Measurements from ENCODE around the gene POTEE.
"Not testable (repeated sequence)": the region's sequence is repeated elsewhere in the genome, so short reads cannot be mapped to it uniquely, and the experiment has no call there.

Gene POTEE

GRCh38 chr2:131209030-131209772 is at the start of gene POTEE:
TSS of gene POTEE (plus strand) at chr2:131209536. CDS start at chr2:131218403, 8,867 bp downstream.
- H3K4me1 ChIP-seq (ENCODE audit: control insufficient read depth, insufficient read depth, low read length); H3K27ac ChIP-seq (ENCODE audit: low read depth, low read length); H3K27me3 ChIP-seq (ENCODE audit: control insufficient read depth, insufficient read depth, low read length); H3K9me3 ChIP-seq (ENCODE audit: control insufficient read depth, insufficient read depth, low read depth, low read length); H3K36me3 ChIP-seq (ENCODE audit: control insufficient read depth, insufficient read depth, low read length): not testable (repeated sequence)
- peak within 1 kb of the TSS; percentile 23; the same call in 1 of the 2 replicates for H3K4me3 ChIP-seq (ENCODE audit: low read depth, low read length)
- H3K9ac ChIP-seq (ENCODE audit: low read length), result peak within 1 kb of the TSS; percentile 35

- not testable (repeated sequence) for H3K27me3 ChIP-seq (ENCODE audit: control insufficient read depth, insufficient read depth, low read length); H3K9ac ChIP-seq (ENCODE audit: low read length); H3K4me1 ChIP-seq (ENCODE audit: control insufficient read depth, insufficient read depth, low read length); H3K27ac ChIP-seq (ENCODE audit: low read depth, low read length); H3K36me3 ChIP-seq (ENCODE audit: control insufficient read depth, insufficient read depth, low read length); H3K4me3 ChIP-seq (ENCODE audit: low read depth, low read length); H3K9me3 ChIP-seq (ENCODE audit: control insufficient read depth, insufficient read depth, low read depth, low read length)
These were observed 43.8 kb upstream of the POTEE start for GRCh38 chr2:131165562-131165961.

DNA sequence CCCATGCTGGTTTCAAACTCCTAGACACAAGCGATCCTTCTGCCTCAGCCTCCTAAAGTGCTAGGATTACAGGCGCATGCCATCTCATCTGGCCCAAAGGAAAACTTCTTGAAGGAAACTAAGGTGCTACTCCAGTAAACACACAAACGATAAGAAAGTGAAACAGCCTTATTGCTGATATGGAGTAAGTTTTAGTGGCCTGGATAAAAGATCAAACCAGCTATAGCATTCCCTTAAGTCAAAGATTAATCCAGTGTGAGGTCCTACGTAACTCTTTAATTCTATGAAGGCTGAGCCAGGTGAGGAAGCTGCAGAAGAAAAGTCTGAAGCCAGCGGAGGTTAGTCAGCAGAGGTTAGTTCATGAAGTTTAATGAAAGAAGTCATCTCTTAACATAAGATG is 40.8 kb upstream of the POTEE start:
- Histone ChIP-seq H3K4me3 (ENCODE audit: low read depth, low read length) (no peak overlapping the region), H3K27ac (ENCODE audit: low read depth, low read length) (no peak overlapping the region), H3K9ac (ENCODE audit: low read length) (no peak overlapping the region), H3K27me3 (ENCODE audit: control insufficient read depth, insufficient read depth, low read length) (no peaks in the 10 kb centered on the region), H3K9me3 (ENCODE audit: control insufficient read depth, insufficient read depth, low read depth, low read length) (no peaks in the 10 kb centered on the region), H3K4me1 (ENCODE audit: control insufficient read depth, insufficient read depth, low read length) (no peaks in the 10 kb centered on the region), H3K36me3 (ENCODE audit: control insufficient read depth, insufficient read depth, low read length) (no peaks in the 10 kb centered on the region)

- H3K4me1 ChIP-seq (ENCODE audit: control insufficient read depth, insufficient read depth, low read length); H3K9me3 ChIP-seq (ENCODE audit: control insufficient read depth, insufficient read depth, low read depth, low read length); H3K9ac ChIP-seq (ENCODE audit: low read length); H3K27ac ChIP-seq (ENCODE audit: low read depth, low read length); H3K4me3 ChIP-seq (ENCODE audit: low read depth, low read length); H3K27me3 ChIP-seq (ENCODE audit: control insufficient read depth, insufficient read depth, low read length); H3K36me3 ChIP-seq (ENCODE audit: control insufficient read depth, insufficient read depth, low read length): not testable (repeated sequence)
These were observed 31.3 kb upstream of the POTEE start for GRCh38 chr2:131178050-131178449.

DNA sequence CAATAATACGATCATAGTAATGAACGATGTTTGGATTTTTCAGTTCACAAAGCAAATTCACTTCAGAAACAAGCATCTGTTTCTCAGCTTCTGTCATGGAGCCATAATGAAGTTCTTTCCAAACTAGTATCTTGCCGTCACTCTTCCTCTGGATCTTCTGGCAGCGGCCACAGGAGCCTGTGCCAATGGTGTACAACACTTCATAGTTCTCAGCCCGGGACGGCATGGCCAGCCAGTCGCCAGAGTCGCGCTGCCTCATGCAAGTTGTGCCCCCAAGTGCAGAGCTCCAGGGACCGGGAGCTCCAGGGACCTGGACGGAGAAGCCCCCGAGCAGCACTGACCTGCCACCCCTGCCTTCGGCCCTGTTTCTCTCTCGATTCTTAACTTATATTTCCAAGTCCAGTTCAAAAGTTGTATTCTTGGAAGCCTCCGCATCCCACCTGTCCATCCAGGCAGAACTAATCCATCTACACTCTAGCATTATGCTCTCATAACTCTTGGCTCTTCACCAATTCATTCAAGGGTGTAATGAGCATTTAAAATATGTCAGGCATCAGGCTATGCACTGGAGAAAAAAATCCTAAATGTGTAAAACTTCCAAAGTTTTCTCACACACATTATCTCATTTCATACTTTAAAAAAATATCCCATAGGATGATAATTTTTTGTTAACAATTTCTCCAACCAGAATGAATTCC is 30.5 kb upstream of the POTEE start:
- not testable (repeated sequence) for H3K4me1 ChIP-seq (ENCODE audit: control insufficient read depth, insufficient read depth, low read length); H3K9me3 ChIP-seq (ENCODE audit: control insufficient read depth, insufficient read depth, low read depth, low read length); H3K27me3 ChIP-seq (ENCODE audit: control insufficient read depth, insufficient read depth, low read length); H3K9ac ChIP-seq (ENCODE audit: low read length); H3K27ac ChIP-seq (ENCODE audit: low read depth, low read length); H3K4me3 ChIP-seq (ENCODE audit: low read depth, low read length); H3K36me3 ChIP-seq (ENCODE audit: control insufficient read depth, insufficient read depth, low read length)

- H3K4me3 ChIP-seq (ENCODE audit: low read depth, low read length); H3K27ac ChIP-seq (ENCODE audit: low read depth, low read length); H3K9me3 ChIP-seq (ENCODE audit: control insufficient read depth, insufficient read depth, low read depth, low read length); H3K27me3 ChIP-seq (ENCODE audit: control insufficient read depth, insufficient read depth, low read length); H3K36me3 ChIP-seq (ENCODE audit: control insufficient read depth, insufficient read depth, low read length); H3K4me1 ChIP-seq (ENCODE audit: control insufficient read depth, insufficient read depth, low read length); H3K9ac ChIP-seq (ENCODE audit: low read length): not testable (repeated sequence)
These were observed 27.9 kb upstream of the POTEE start for GRCh38 chr2:131181451-131181850.

DNA sequence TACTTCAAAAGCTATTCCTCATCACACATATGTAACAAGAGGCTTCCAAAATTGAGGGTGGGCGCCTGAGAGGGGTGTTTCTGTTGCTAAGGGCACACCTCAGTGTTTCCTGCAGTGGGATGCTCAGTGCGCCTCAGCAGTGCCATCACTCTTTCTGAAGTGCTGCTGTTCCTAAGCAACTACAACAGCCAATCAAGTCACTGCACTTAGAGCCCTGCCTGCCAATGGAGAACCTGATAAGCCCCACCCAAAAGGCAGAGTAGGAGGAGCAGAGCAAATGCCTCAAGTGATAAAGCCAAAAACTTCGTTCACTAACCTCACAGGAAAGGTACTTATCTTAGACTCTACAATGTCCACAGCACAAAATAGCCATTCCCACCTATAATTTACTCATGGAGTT is 15.9 kb upstream of the POTEE start:
- H3K27me3 ChIP-seq (ENCODE audit: control insufficient read depth, insufficient read depth, low read length); H3K9ac ChIP-seq (ENCODE audit: low read length); H3K9me3 ChIP-seq (ENCODE audit: control insufficient read depth, insufficient read depth, low read depth, low read length); H3K27ac ChIP-seq (ENCODE audit: low read depth, low read length); H3K36me3 ChIP-seq (ENCODE audit: control insufficient read depth, insufficient read depth, low read length); H3K4me1 ChIP-seq (ENCODE audit: control insufficient read depth, insufficient read depth, low read length); H3K4me3 ChIP-seq (ENCODE audit: low read depth, low read length): not testable (repeated sequence)

DNA sequence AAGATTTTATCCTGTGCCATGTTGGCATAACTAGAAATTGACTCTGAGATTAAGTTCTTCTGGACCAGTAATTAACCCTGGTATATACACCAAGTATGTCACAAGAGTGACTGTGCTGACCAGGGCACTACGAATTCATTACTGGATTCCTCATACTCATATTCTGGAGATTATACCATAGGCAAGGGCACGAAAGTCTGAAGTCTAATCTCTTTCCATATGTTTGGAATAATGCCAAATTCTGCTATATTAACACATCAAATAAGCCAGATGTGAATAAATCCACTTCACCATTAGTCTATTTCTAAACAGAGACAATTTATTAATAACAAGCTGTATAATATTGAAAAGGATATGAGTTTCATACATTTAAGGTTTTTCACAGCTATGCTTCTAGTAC is 13.2 kb upstream of the POTEE start:
- not testable (repeated sequence) for H3K4me3 ChIP-seq (ENCODE audit: low read depth, low read length); H3K9me3 ChIP-seq (ENCODE audit: control insufficient read depth, insufficient read depth, low read depth, low read length); H3K36me3 ChIP-seq (ENCODE audit: control insufficient read depth, insufficient read depth, low read length); H3K27me3 ChIP-seq (ENCODE audit: control insufficient read depth, insufficient read depth, low read length); H3K4me1 ChIP-seq (ENCODE audit: control insufficient read depth, insufficient read depth, low read length); H3K9ac ChIP-seq (ENCODE audit: low read length); H3K27ac ChIP-seq (ENCODE audit: low read depth, low read length)

GRCh38 chr2:131201098-131201497 is 8.2 kb upstream of the POTEE start:
- Histone ChIP-seq H3K27ac (ENCODE audit: low read depth, low read length) (no peak overlapping the region), H3K9me3 (ENCODE audit: control insufficient read depth, insufficient read depth, low read depth, low read length) (no peaks in the 10 kb centered on the region), H3K36me3 (ENCODE audit: control insufficient read depth, insufficient read depth, low read length) (no peaks in the 10 kb centered on the region), H3K4me3 (ENCODE audit: low read depth, low read length) (no peak overlapping the region), H3K9ac (ENCODE audit: low read length) (no peak overlapping the region), H3K4me1 (ENCODE audit: control insufficient read depth, insufficient read depth, low read length) (no peaks in the 10 kb centered on the region), H3K27me3 (ENCODE audit: control insufficient read depth, insufficient read depth, low read length) (no peaks in the 10 kb centered on the region)

DNA sequence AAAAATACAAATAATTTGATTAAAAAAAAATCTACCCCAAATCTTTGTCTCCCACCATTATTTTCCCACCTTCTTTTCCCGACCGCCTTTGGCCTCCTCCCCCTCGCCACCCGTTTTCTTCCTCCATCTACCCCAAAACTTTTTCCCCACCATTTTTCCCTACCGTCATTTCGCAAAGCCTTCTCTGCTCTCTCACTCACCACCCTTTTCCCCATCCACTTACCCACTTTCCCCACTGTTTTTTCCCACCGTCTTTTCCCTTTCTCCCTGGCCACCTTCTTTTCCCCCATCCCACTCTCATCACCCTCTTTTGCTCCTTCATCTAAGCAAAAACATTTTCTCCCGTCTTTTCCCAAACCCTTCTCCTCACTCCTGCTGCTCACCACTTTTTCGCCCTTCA is 1.5 kb upstream of the POTEE start:
- H3K9ac ChIP-seq (ENCODE audit: low read length); H3K27ac ChIP-seq (ENCODE audit: low read depth, low read length); H3K9me3 ChIP-seq (ENCODE audit: control insufficient read depth, insufficient read depth, low read depth, low read length); H3K4me3 ChIP-seq (ENCODE audit: low read depth, low read length); H3K27me3 ChIP-seq (ENCODE audit: control insufficient read depth, insufficient read depth, low read length); H3K36me3 ChIP-seq (ENCODE audit: control insufficient read depth, insufficient read depth, low read length); H3K4me1 ChIP-seq (ENCODE audit: control insufficient read depth, insufficient read depth, low read length): not testable (repeated sequence)

DNA sequence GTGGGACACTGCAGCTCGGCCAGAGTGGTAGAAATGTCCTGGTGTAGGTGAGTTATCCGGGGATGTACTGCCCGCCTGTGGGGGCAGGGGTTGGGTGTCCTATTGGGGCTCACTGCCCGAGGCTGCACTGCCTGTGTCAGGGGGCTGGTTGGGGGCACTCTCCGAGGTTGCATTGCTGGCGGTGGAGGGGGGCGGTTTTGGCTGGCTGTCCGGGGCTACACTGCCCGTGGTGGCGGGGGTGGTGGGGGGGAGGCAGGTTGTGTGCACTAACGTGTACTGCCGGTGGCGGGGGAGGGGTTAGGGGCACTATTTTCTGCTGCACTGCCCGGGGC is 403 bp downstream of the POTEE start:
- H3K27me3 ChIP-seq (ENCODE audit: control insufficient read depth, insufficient read depth, low read length); H3K9me3 ChIP-seq (ENCODE audit: control insufficient read depth, insufficient read depth, low read depth, low read length); H3K36me3 ChIP-seq (ENCODE audit: control insufficient read depth, insufficient read depth, low read length); H3K27ac ChIP-seq (ENCODE audit: low read depth, low read length); H3K4me1 ChIP-seq (ENCODE audit: control insufficient read depth, insufficient read depth, low read length): not testable (repeated sequence)
- H3K9ac ChIP-seq (ENCODE audit: low read length), result peak overlapping the region; percentile 35
- peak overlapping the region; percentile 23; the same call in 1 of the 2 replicates for H3K4me3 ChIP-seq (ENCODE audit: low read depth, low read length)
